ENCODE data around the gene EGLN3. TPM values are rescaled to one million over a fixed set of nuclear protein-coding genes. Genes with fewer than 3 reads are reported as not detected.

EGLN3 gene
- total RNA-seq, 1 experiment from 2014 or later = 3.6 TPM

DNA sequence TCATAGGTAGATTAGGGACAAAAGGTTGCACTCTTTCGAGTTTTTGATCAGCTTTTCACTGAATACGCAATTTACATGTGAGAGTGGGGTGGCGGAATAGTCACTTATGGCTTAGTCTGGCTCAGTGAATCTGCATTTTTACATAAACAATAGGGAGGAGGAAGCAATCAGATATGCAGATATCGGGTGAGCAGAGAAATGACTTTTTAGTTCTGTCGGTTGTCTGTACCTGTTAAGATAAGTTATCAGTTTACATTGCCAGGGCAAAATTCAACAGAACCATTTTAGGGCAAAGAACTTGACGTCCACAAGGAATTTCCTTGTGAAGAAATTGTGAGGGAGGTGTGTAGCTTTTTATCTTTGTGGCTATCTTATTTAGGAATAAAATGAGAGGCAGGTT is 15.4 kb upstream of the EGLN3 start:
- ChIA-PET CTCF (no interaction called here), POLR2A (no interaction called here)
- intact Hi-C loops (cut with micrococcal nuclease; ENCODE audit: unreplicated experiment) = no loop called here
- DNase-seq (ENCODE audit: low read depth, low spot score) (no peak), ATAC-seq (no peak)
- Histone ChIP-seq H3K27ac (ENCODE audit: low read length) (no peak overlapping the region), H3K27me3 (ENCODE audit: control insufficient read depth, insufficient read depth, low read length) (no peaks in the 10 kb centered on the region), H3K36me3 (ENCODE audit: control insufficient read depth, insufficient read depth, low read length) (no peaks in the 10 kb centered on the region), H3K9me3 (ENCODE audit: control insufficient read depth, insufficient read depth, low read depth, low read length) (no peaks in the 10 kb centered on the region), H3K4me1 (ENCODE audit: control insufficient read depth, insufficient read depth, low read length) (no peaks in the 10 kb centered on the region), H3K4me3 (ENCODE audit: low read depth in 2 of 2, low read length in 2 of 2) (no peak overlapping the region)
- no TSS peak for BruUV-seq (replicated peaks)
- TF ChIP-seq TCF7L2 (IDR thresholded peaks at IDR 0.05; ENCODE audit: low read depth, low read length) = no peak
- no peak for TF ChIP-seq SIN3A (IDR thresholded peaks at IDR 0.05; ENCODE audit: borderline replicate concordance, insufficient read depth, low read depth, low read length)
- no peak for TF ChIP-seq POLR2AphosphoS5 (IDR thresholded peaks at IDR 0.05; ENCODE audit: low read depth, low read length)
- TF ChIP-seq, protein P1, sequence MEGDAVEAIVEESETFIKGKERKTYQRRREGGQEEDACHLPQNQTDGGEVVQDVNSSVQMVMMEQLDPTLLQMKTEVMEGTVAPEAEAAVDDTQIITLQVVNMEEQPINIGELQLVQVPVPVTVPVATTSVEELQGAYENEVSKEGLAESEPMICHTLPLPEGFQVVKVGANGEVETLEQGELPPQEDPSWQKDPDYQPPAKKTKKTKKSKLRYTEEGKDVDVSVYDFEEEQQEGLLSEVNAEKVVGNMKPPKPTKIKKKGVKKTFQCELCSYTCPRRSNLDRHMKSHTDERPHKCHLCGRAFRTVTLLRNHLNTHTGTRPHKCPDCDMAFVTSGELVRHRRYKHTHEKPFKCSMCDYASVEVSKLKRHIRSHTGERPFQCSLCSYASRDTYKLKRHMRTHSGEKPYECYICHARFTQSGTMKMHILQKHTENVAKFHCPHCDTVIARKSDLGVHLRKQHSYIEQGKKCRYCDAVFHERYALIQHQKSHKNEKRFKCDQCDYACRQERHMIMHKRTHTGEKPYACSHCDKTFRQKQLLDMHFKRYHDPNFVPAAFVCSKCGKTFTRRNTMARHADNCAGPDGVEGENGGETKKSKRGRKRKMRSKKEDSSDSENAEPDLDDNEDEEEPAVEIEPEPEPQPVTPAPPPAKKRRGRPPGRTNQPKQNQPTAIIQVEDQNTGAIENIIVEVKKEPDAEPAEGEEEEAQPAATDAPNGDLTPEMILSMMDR (IDR thresholded peaks at IDR 0.05) = no peak
- TF ChIP-seq, protein P2, sequence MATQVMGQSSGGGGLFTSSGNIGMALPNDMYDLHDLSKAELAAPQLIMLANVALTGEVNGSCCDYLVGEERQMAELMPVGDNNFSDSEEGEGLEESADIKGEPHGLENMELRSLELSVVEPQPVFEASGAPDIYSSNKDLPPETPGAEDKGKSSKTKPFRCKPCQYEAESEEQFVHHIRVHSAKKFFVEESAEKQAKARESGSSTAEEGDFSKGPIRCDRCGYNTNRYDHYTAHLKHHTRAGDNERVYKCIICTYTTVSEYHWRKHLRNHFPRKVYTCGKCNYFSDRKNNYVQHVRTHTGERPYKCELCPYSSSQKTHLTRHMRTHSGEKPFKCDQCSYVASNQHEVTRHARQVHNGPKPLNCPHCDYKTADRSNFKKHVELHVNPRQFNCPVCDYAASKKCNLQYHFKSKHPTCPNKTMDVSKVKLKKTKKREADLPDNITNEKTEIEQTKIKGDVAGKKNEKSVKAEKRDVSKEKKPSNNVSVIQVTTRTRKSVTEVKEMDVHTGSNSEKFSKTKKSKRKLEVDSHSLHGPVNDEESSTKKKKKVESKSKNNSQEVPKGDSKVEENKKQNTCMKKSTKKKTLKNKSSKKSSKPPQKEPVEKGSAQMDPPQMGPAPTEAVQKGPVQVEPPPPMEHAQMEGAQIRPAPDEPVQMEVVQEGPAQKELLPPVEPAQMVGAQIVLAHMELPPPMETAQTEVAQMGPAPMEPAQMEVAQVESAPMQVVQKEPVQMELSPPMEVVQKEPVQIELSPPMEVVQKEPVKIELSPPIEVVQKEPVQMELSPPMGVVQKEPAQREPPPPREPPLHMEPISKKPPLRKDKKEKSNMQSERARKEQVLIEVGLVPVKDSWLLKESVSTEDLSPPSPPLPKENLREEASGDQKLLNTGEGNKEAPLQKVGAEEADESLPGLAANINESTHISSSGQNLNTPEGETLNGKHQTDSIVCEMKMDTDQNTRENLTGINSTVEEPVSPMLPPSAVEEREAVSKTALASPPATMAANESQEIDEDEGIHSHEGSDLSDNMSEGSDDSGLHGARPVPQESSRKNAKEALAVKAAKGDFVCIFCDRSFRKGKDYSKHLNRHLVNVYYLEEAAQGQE (IDR thresholded peaks at IDR 0.05; ENCODE audit: insufficient read depth in 1 of 2, low read depth in 2 of 2, low read length in 1 of 2) = no peak
- in situ Hi-C loops (cut with HindIII; ENCODE audit: low pct_unique_long_range_greater_than_20kb, low sequenced_read_pairs) = no loop called here

DNA sequence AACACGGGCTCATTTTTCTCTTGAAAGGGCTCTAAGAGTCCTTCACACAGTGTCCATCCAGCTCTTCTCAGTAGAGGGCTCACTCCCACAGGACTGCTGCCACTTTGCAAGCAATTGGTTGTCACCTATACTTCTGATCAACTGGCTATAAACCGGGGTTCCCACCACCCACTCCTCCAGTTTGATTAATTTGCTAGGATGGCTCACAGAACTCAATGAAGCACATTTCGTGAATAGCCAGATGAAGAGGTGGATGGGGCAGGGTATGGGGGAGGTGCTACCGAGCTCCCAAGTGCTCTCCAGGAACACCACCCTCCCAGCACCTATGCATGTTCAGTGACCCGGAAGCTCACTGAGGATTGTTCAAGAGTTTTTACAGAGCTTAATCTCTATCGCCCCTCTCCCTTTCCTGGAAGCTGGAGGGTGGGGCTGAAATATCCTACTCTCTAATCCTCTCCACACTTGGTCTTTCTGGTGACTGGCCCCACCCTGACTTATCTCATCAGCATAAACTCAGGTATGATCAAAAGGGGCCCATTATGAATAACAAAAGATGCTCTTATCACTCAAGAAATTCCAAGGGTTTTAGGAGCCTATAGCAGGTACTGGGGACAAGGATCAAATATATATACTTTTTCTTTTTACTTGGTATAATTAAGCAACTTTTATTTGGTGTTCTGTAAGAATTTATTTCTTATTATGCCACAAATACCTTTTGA is 13.9 kb upstream of the EGLN3 start:
- no peak for ATAC-seq
- CTCF ChIA-PET = no interaction called here
- H3K9me3 ChIP-seq (ENCODE audit: control insufficient read depth, insufficient read depth, low read depth, low read length) = no peaks in the 10 kb centered on the region
- no peaks in the 10 kb centered on the region for H3K36me3 ChIP-seq (ENCODE audit: control insufficient read depth, insufficient read depth, low read length)
- no peak for DNase-seq (ENCODE audit: low read depth, low spot score)
- POLR2A ChIA-PET = no interaction called here
- H3K4me3 ChIP-seq (ENCODE audit: low read depth in 2 of 2, low read length in 2 of 2) = no peak overlapping the region
- no peaks in the 10 kb centered on the region for H3K27me3 ChIP-seq (ENCODE audit: control insufficient read depth, insufficient read depth, low read length)
- intact Hi-C loops (cut with micrococcal nuclease; ENCODE audit: unreplicated experiment) (no loop called here), in situ Hi-C loops (cut with HindIII; ENCODE audit: low pct_unique_long_range_greater_than_20kb, low sequenced_read_pairs) (no loop called here)
- no peak for TF ChIP-seq SIN3A (IDR thresholded peaks at IDR 0.05; ENCODE audit: borderline replicate concordance, insufficient read depth, low read depth, low read length)
- TF ChIP-seq, protein P2 (IDR thresholded peaks at IDR 0.05; ENCODE audit: insufficient read depth in 1 of 2, low read depth in 2 of 2, low read length in 1 of 2) = no peak
- TF ChIP-seq TCF7L2 (IDR thresholded peaks at IDR 0.05; ENCODE audit: low read depth, low read length) = no peak
- TF ChIP-seq, protein P1 (IDR thresholded peaks at IDR 0.05) = no peak
- no peak for TF ChIP-seq POLR2AphosphoS5 (IDR thresholded peaks at IDR 0.05; ENCODE audit: low read depth, low read length)
- no peak overlapping the region for H3K27ac ChIP-seq (ENCODE audit: low read length)
- BruUV-seq (replicated peaks) = no TSS peak
- no peaks in the 10 kb centered on the region for H3K4me1 ChIP-seq (ENCODE audit: control insufficient read depth, insufficient read depth, low read length)
